Fibroblast of the aortic adventitia (primary cell): ENCODE data around the gene ACKR2. TPM values are rescaled to one million over a fixed set of nuclear protein-coding genes. Genes with fewer than 3 reads are reported as not detected.
"Not testable (repeated sequence)": the region's sequence is repeated elsewhere in the genome, so short reads cannot be mapped to it uniquely, and the experiment has no call there.

Experiments used
- DNase-seq: peaks from one replicate; pipeline ENCODE4 v3.0.0-alpha.2; 2010; ENCODE audit warnings: low read depth
- H3K4me3 ChIP-seq: 2 replicates; pipeline ENCODE4 v1.5.1; 2011; ENCODE audit warnings: low read depth, mild to moderate bottlenecking, control low read depth, low read length, moderate library complexity
- CTCF ChIP-seq: IDR thresholded peaks from 2 replicates; pipeline ENCODE4 v1.5.1; 2011; ENCODE audit warnings: mild to moderate bottlenecking, low read length, control low read depth, inconsistent platforms; ENCODE audit not compliant: insufficient read depth
- total RNA-seq: library from RNA; depleted of rRNA; stranded (reverse); fragments of >200 nt; gene quantifications from 2 replicates; pipeline ENCODE4 v1.2.3, GENCODE V29; 2012; ENCODE audit warnings: low replicate concordance

The ACKR2 gene
- total RNA-seq, 1 donor = under 0.01 TPM

- H3K4me3 ChIP-seq = no peak overlapping the region
- no peak for DNase-seq
- no peak for TF ChIP-seq CTCF
Observed at GRCh38 chr3:42876940-42877720, 67.9 kb downstream of the ACKR2 start.

GRCh38 chr3:42877881-42878280 lies 68.6 kb downstream of the ACKR2 start:
- TF ChIP-seq CTCF = no peak
- no peak overlapping the region for H3K4me3 ChIP-seq
- DNase-seq = no peak

- DNase-seq = no peak
- TF ChIP-seq CTCF = no peak
- peak overlapping the region; percentile 68 for H3K4me3 ChIP-seq
Observed at GRCh38 chr3:42880183-42880582, 70.9 kb downstream of the ACKR2 start.

GRCh38 chr3:42880601-42881451 lies 71.6 kb downstream of the ACKR2 start:
- peak overlapping the region; percentile 68 for H3K4me3 ChIP-seq
- TF ChIP-seq CTCF = peak; percentile 87
- peak; percentile 73 for DNase-seq

- DNase-seq, H3K4me3 ChIP-seq: not testable (repeated sequence)
Observed at GRCh38 chr3:42883251-42883930, 74.1 kb downstream of the ACKR2 start.

- no peak overlapping the region for H3K4me3 ChIP-seq
- DNase-seq = no peak
- no peak for TF ChIP-seq CTCF
Observed at GRCh38 chr3:42884324-42884723, 75.1 kb downstream of the ACKR2 start.
